ENCODE results near the gene GUCA2A.

DNA sequence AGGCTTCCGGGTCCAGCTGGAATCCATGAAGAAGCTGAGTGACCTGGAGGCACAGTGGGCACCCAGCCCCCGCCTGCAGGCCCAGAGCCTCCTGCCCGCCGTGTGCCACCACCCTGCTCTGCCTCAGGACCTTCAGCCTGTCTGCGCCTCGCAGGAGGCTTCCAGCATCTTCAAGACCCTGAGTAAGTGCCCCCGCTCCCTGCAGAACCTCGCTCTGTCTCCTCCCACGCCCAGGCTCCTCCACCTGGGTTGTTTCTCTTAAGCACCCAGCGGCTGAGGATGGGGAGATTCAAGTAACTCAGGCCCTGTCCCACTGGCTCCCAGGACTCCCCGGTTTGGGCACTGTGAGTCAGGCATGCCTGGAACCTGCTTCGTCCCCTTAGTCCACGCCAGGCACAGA lies 9.9 kb downstream of the GUCA2A start:
- TF ChIP-seq, protein P1, sequence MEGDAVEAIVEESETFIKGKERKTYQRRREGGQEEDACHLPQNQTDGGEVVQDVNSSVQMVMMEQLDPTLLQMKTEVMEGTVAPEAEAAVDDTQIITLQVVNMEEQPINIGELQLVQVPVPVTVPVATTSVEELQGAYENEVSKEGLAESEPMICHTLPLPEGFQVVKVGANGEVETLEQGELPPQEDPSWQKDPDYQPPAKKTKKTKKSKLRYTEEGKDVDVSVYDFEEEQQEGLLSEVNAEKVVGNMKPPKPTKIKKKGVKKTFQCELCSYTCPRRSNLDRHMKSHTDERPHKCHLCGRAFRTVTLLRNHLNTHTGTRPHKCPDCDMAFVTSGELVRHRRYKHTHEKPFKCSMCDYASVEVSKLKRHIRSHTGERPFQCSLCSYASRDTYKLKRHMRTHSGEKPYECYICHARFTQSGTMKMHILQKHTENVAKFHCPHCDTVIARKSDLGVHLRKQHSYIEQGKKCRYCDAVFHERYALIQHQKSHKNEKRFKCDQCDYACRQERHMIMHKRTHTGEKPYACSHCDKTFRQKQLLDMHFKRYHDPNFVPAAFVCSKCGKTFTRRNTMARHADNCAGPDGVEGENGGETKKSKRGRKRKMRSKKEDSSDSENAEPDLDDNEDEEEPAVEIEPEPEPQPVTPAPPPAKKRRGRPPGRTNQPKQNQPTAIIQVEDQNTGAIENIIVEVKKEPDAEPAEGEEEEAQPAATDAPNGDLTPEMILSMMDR (conservative IDR thresholded peaks at IDR 0.05; ENCODE audit: low read length), result no peak
- no peak for TF ChIP-seq EZH2phosphoT487 (IDR thresholded peaks at IDR 0.05; ENCODE audit: borderline replicate concordance, low read depth, low read length)
